Suprapubic skin (tissue), 4 donors: ENCODE results near the gene POLDIP2. TPM values are rescaled to one million over a fixed set of nuclear protein-coding genes. Genes with fewer than 3 reads are reported as not detected.

ENCODE experiments used
- DNase-seq, 2 donors: peaks; one replicate each; pipeline ENCODE4 v3.0.0-alpha.2; 2019; ENCODE audit warnings: low spot score in 2 of 2
- H3K27ac ChIP-seq: fragments of 200-600 bp; sonication (generic); one replicate; pipeline ENCODE4 v1.5.1; 2019
- H3K27me3 ChIP-seq: fragments of 200-600 bp; sonication (generic); one replicate; pipeline ENCODE4 v1.5.1; 2019
- H3K36me3 ChIP-seq: fragments of 200-600 bp; sonication (generic); one replicate; pipeline ENCODE4 v1.5.1; 2019
- H3K4me1 ChIP-seq: fragments of 200-600 bp; sonication (generic); one replicate; pipeline ENCODE4 v1.5.1; 2019
- H3K4me3 ChIP-seq: fragments of 200-600 bp; sonication (generic); one replicate; pipeline ENCODE4 v1.5.1; 2019; ENCODE audit warnings: mild to moderate bottlenecking
- H3K9me3 ChIP-seq: fragments of 200-600 bp; sonication (generic); one replicate; pipeline ENCODE4 v1.5.1; 2019
- EP300 ChIP-seq: sonication (generic); formaldehyde crosslinking; IDR thresholded peaks from one replicate; pipeline ENCODE4 v1.6.1; 2017; ENCODE audit warnings: antibody characterized with exemption
- POLR2A ChIP-seq, 2 donors: fragments of 450-650 bp; IDR thresholded peaks; one replicate each; pipeline ENCODE4 v1.6.1; 2017; ENCODE audit warnings: antibody characterized with exemption in 2 of 2, mild to moderate bottlenecking in 2 of 2, moderate library complexity in 2 of 2
- POLR2AphosphoS5 ChIP-seq, 3 donors: sonication (generic); formaldehyde crosslinking; IDR thresholded peaks; one replicate each; pipeline ENCODE4 v1.6.1; 2017; ENCODE audit warnings: antibody characterized with exemption in 3 of 3
- WGBS: methylation state at CpG from one replicate; pipeline ENCODE4 v1.1.5; 2018; 5-methylcytosine and 5-hydroxymethylcytosine counted together
- total RNA-seq, 4 donors: library from RNA; depleted of rRNA; stranded (reverse); fragments of >200 nt; gene quantifications; one replicate each; pipeline ENCODE4 v1.1.0, GENCODE V29; 2016
- TF ChIP-seq, protein P1 (sequence below), 2 donors: fragments of 200-600 bp in 1 of 2; fragments of 450-650 bp in 1 of 2; sonication (generic) in 1 of 2; IDR thresholded peaks; one replicate each; pipeline ENCODE4 v1.5.1; 2016 to 2019; ENCODE audit warnings: antibody characterized with exemption in 2 of 2, mild to moderate bottlenecking in 1 of 2, moderate library complexity in 1 of 2

The POLDIP2 gene
- total RNA-seq, 4 donors from 2014 or later, result 52.9 to 103 (median 86.0) TPM

DNA sequence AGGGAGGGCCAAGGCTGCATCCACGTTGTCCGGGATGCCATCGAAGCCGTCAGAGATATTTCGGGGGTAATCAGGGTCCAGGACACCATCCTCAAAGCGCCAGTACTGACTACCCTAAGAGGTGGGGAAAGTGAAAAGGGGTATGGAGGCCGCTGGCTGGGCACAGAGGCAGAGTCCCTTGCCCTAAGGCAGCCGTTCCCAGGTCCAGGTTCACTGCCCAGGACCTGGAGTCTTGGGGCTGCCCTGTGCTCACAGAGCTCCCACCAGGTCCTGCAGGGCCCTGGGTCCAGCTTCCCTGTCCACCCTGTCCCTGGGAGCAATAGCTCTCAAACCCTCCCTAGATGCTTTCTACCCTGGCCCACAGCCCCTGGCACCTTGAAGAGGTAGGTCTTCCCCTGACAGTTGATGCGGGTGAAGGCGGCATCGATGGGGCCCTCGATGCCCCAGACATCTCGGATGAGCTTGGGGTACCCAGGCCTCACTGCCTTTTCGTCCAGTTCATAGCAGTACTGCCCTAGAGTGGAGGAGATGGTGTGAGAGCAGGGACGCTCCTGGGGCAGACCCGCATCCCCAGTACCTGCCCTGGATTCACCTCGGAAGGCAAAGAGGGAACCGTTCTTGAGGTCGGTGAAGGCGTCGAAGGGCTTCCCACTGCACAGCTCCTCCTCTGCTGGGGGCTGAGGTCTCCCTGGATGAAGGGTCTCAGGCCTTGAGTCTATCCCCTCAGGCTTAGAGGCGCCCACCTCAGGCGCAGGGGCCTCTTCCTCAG, 11.8 kb upstream of the POLDIP2 start:
- no peak overlapping the region for H3K4me3 ChIP-seq
- H3K27me3 ChIP-seq, result no peaks in the 10 kb centered on the region
- peaks cover 30% of the 10 kb centered on the region for H3K4me1 ChIP-seq
- H3K27ac ChIP-seq, result no peak overlapping the region
- H3K9me3 ChIP-seq, result no peaks in the 10 kb centered on the region
- TF ChIP-seq EP300, result no peak
- TF ChIP-seq POLR2AphosphoS5 (IDR thresholded peaks at IDR 0.05), result no peak
- TF ChIP-seq, protein P1, sequence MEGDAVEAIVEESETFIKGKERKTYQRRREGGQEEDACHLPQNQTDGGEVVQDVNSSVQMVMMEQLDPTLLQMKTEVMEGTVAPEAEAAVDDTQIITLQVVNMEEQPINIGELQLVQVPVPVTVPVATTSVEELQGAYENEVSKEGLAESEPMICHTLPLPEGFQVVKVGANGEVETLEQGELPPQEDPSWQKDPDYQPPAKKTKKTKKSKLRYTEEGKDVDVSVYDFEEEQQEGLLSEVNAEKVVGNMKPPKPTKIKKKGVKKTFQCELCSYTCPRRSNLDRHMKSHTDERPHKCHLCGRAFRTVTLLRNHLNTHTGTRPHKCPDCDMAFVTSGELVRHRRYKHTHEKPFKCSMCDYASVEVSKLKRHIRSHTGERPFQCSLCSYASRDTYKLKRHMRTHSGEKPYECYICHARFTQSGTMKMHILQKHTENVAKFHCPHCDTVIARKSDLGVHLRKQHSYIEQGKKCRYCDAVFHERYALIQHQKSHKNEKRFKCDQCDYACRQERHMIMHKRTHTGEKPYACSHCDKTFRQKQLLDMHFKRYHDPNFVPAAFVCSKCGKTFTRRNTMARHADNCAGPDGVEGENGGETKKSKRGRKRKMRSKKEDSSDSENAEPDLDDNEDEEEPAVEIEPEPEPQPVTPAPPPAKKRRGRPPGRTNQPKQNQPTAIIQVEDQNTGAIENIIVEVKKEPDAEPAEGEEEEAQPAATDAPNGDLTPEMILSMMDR (IDR thresholded peaks at IDR 0.05), result no peak
- TF ChIP-seq POLR2A (IDR thresholded peaks at IDR 0.05), result no peak
- peaks cover 10% of the 10 kb centered on the region for H3K36me3 ChIP-seq
- DNase-seq, result no peak
- 93% methylated on average over 23 of the region's 23 CpGs for WGBS

DNA sequence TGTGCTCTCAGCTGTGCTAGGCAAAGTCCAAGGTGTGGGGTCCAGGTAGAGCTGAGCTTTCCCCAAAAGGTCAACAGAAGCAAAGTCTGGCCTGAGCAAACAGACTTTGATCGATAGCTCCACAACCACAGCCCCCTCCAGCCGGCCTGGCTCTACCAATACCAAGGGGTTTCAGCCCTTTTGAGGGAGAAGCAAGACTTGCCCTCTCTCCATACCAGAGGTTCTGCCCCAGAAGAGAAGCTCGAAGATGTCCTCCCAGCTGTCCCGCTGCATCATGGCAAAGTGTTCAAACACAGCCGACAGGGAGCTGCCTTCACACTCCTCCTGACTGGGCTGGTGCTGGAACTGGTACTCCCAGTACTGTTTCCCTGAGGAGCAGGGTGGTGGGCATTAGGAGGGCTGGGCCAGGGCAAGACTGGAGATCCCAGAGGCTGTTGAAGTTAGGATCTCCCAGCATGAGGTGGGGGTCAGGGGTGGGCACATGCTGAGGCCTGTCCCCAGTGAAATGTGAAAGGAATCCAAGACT, 11.0 kb upstream of the POLDIP2 start:
- Histone ChIP-seq H3K36me3 (peaks cover 17% of the 10 kb centered on the region), H3K4me3 (no peak overlapping the region), H3K27ac (no peak overlapping the region), H3K4me1 (peaks cover 30% of the 10 kb centered on the region), H3K27me3 (no peaks in the 10 kb centered on the region), H3K9me3 (no peaks in the 10 kb centered on the region)
- no peak for TF ChIP-seq POLR2A (IDR thresholded peaks at IDR 0.05)
- TF ChIP-seq EP300, result no peak
- WGBS, result 100% methylated on average over 4 of the region's 5 CpGs
- no peak for DNase-seq

DNA sequence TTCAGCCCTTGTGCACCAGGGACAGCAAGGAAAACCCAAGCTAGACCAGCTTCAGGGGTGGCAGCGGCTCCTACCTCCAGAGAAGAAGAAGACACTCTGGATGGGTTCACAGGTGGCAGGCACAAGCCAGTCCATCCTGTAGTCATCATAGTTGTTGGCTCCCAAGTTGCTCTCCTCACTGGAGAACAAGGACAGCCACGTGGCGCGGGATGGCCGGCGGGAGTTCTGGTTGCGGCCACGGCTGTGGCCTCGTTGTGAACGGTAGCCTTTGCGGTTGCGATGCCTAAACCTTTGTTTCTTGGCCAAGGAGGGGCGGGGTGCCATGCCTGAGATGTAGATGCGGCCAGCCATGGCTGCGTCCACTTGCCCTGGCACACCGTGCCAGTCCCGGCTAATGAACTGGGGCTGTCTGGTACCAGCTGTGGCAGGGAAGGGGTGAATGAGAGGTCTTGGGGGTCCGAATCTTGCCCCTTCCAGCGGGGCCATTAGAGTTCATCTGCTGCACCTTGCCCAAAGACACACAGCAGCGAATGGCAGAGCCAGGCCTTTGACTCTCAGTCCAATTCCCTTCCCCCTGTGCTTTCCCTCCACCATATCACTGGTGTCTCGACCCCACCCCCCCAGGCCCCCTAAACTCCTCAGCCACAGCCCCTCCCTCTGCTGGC, 10.4 kb upstream of the POLDIP2 start:
- 82% methylated on average over 10 of the region's 21 CpGs for WGBS

DNA sequence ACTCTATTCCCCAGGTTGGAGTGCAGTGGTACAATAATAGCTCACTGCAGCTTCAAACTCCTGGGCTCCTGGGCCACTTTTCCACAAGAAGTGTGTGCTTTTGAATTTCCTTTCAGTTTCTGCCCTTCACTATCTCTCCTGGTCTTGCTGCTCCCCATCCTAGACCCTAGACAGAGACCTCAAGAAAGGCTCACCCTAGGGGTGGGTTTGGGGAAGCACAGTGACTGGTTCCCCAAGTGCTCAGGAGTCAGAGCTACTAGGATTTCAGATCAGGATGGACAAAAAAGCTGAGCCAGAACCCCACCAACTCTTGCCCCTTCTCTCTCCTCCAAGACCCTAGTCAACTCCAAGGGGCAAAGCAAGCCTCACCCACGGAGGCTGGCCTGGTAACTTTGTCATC, 9.3 kb upstream of the POLDIP2 start:
- Histone ChIP-seq H3K27ac (no peak overlapping the region), H3K9me3 (no peaks in the 10 kb centered on the region), H3K4me3 (no peak overlapping the region), H3K4me1 (peaks cover 14% of the 10 kb centered on the region), H3K27me3 (no peaks in the 10 kb centered on the region), H3K36me3 (peaks cover 35% of the 10 kb centered on the region)
- no peak for TF ChIP-seq POLR2AphosphoS5 (IDR thresholded peaks at IDR 0.05)
- no peak for TF ChIP-seq EP300
- TF ChIP-seq, protein P1 (IDR thresholded peaks at IDR 0.05), result no peak
- TF ChIP-seq POLR2A (IDR thresholded peaks at IDR 0.05), result no peak
- WGBS, result no CpG with 5 or more reads among the region's 1 CpG
- no peak for DNase-seq

More for the DNA sequence above, 10.4 kb upstream of the POLDIP2 start:
- no peaks in the 10 kb centered on the region for H3K27me3 ChIP-seq
- H3K4me1 ChIP-seq, result peaks cover 26% of the 10 kb centered on the region
- no peak overlapping the region for H3K27ac ChIP-seq
- H3K36me3 ChIP-seq, result peaks cover 23% of the 10 kb centered on the region
- H3K9me3 ChIP-seq, result no peaks in the 10 kb centered on the region
- TF ChIP-seq POLR2A (IDR thresholded peaks at IDR 0.05) (no peak), EP300 (no peak), POLR2AphosphoS5 (IDR thresholded peaks at IDR 0.05) (no peak)
- TF ChIP-seq, protein P1 (IDR thresholded peaks at IDR 0.05), result no peak
- H3K4me3 ChIP-seq, result no peak overlapping the region
- DNase-seq, result no peak

DNA sequence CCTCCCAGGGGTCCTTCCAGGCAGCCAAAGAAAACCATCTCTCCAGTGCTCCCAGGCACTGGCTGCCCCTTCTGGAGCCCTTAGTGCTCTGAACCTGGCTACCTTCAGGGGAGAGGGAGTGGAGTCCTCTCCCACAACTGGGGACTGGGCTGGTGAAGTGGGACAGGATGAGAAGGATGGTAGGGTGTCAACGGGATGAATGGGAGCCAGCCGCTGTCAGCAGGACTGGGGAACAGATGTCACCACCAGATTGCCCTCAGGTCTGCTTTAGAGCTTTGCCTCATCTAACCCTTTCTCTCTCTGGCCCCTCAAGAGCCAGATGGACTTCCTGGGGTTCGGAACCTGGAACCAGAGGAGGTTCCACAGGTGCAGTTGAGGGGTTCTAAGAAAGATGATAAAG, 8.2 kb upstream of the POLDIP2 start:
- Histone ChIP-seq H3K4me3 (no peak overlapping the region), H3K4me1 (peaks cover 4% of the 10 kb centered on the region), H3K27ac (no peak overlapping the region), H3K9me3 (no peaks in the 10 kb centered on the region), H3K36me3 (peaks cover 46% of the 10 kb centered on the region), H3K27me3 (no peaks in the 10 kb centered on the region)
- 81% methylated on average over 3 of the region's 3 CpGs for WGBS
- DNase-seq, result no peak
- TF ChIP-seq EP300 (no peak), POLR2AphosphoS5 (IDR thresholded peaks at IDR 0.05) (no peak), POLR2A (IDR thresholded peaks at IDR 0.05) (no peak)
- TF ChIP-seq, protein P1 (IDR thresholded peaks at IDR 0.05), result no peak
